Measurements from ENCODE around the gene PHLDB2. TPM values are rescaled to one million over a fixed set of nuclear protein-coding genes. Genes with fewer than 3 reads are reported as not detected.

Gene PHLDB2
- total RNA-seq, 2 experiments from 2014 or later, result 5.8 to 6.0 TPM

DNA sequence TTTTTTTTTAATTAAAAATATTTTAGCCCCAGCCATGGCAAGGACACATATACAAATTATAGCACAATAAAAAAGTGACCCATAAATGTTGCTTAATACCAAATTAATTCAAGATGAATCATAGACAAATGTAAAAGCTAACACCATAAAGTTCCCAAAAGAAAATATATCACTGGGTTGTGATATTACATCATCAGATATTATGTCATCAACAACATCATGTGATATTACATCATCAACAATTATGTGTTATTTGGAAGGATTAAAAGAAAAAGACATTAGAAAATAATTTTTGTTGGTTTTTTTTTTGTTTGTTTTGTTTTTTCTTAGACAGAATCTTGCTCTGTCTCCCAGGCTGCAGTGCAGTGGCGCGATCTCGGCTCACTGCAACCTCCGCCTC lies 85.3 kb downstream of the PHLDB2 start:
- TF ChIP-seq, protein P1, sequence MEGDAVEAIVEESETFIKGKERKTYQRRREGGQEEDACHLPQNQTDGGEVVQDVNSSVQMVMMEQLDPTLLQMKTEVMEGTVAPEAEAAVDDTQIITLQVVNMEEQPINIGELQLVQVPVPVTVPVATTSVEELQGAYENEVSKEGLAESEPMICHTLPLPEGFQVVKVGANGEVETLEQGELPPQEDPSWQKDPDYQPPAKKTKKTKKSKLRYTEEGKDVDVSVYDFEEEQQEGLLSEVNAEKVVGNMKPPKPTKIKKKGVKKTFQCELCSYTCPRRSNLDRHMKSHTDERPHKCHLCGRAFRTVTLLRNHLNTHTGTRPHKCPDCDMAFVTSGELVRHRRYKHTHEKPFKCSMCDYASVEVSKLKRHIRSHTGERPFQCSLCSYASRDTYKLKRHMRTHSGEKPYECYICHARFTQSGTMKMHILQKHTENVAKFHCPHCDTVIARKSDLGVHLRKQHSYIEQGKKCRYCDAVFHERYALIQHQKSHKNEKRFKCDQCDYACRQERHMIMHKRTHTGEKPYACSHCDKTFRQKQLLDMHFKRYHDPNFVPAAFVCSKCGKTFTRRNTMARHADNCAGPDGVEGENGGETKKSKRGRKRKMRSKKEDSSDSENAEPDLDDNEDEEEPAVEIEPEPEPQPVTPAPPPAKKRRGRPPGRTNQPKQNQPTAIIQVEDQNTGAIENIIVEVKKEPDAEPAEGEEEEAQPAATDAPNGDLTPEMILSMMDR (IDR thresholded peaks at IDR 0.05), result no peak
- no peaks in the 10 kb centered on the region for H3K27me3 ChIP-seq (ENCODE audit: control insufficient read depth in 1 of 2, insufficient read depth in 2 of 2, low read length in 2 of 2)
- ChIA-PET CTCF (no interaction called here), POLR2A (interaction anchor here (0.7 kb wide), 1 partner anchor 17 kb away, joined by 3 read pairs; no protein-coding TSS in a partner anchor)
- Mint-ChIP-seq H3K9me3 (no peaks in the 10 kb centered on the region), H3K4me1 (ENCODE audit: low read depth) (no peaks in the 10 kb centered on the region), H3K27ac (no peak overlapping the region), H3K4me3 (no peak overlapping the region), H3K36me3 (ENCODE audit: low read depth) (no peaks in the 10 kb centered on the region), H3K27me3 (no peaks in the 10 kb centered on the region)
- H3K4me3 ChIP-seq (ENCODE audit: low read length), result no peak overlapping the region
- no peak overlapping the region for H3K27ac ChIP-seq (ENCODE audit: low read depth in 1 of 2, low read length in 2 of 2)
- ATAC-seq (ENCODE audit: poor library complexity) (no peak), DNase-seq (no peak)
- intact Hi-C loops (cut with DNase I, micrococcal nuclease), result no loop called here
- no peaks in the 10 kb centered on the region for H3K4me1 ChIP-seq (ENCODE audit: insufficient read depth, low read length)
- no peaks in the 10 kb centered on the region for H3K9me3 ChIP-seq (ENCODE audit: control insufficient read depth in 1 of 2, insufficient read depth in 1 of 2, low read length in 2 of 2)
- H3K36me3 ChIP-seq (ENCODE audit: insufficient read depth, low read length), result peaks cover 4% of the 10 kb centered on the region

DNA sequence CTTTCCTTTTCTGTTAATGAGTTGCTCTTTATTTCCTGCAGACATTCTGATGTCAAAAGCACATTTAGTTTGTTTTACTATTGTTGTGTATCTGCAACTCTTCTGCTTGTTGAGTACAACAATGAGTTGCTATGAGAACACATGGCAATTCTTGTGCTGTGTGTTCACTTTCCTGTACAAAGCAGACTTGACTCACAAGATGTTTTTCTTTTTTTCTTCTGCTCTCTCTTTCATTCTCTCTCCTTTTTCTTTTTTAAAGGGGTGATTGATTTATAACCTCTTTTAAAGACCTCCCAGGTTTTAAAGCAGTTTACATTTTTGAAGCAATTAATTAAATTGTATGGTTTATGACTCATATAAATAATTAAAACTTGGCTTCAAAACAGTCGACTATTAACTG lies 88.2 kb downstream of the PHLDB2 start:
- no peak overlapping the region for H3K27ac ChIP-seq (ENCODE audit: low read depth in 1 of 2, low read length in 2 of 2)
- ATAC-seq (ENCODE audit: poor library complexity), result no peak
- CTCF ChIA-PET, result no interaction called here
- POLR2A ChIA-PET, result no interaction called here
- intact Hi-C loops (cut with DNase I, micrococcal nuclease), result no loop called here
- Mint-ChIP-seq H3K4me3 (no peak overlapping the region), H3K27ac (no peak overlapping the region), H3K4me1 (ENCODE audit: low read depth) (no peaks in the 10 kb centered on the region), H3K9me3 (no peaks in the 10 kb centered on the region), H3K36me3 (ENCODE audit: low read depth) (no peaks in the 10 kb centered on the region), H3K27me3 (no peaks in the 10 kb centered on the region)
- no peaks in the 10 kb centered on the region for H3K36me3 ChIP-seq (ENCODE audit: insufficient read depth, low read length)
- no peak overlapping the region for H3K4me3 ChIP-seq (ENCODE audit: low read length)
- no peak for DNase-seq
- TF ChIP-seq, protein P1 (IDR thresholded peaks at IDR 0.05), result no peak
- no peaks in the 10 kb centered on the region for H3K27me3 ChIP-seq (ENCODE audit: control insufficient read depth in 1 of 2, insufficient read depth in 2 of 2, low read length in 2 of 2)
- H3K4me1 ChIP-seq (ENCODE audit: insufficient read depth, low read length), result no peaks in the 10 kb centered on the region
- H3K9me3 ChIP-seq (ENCODE audit: control insufficient read depth in 1 of 2, insufficient read depth in 1 of 2, low read length in 2 of 2), result no peaks in the 10 kb centered on the region

DNA sequence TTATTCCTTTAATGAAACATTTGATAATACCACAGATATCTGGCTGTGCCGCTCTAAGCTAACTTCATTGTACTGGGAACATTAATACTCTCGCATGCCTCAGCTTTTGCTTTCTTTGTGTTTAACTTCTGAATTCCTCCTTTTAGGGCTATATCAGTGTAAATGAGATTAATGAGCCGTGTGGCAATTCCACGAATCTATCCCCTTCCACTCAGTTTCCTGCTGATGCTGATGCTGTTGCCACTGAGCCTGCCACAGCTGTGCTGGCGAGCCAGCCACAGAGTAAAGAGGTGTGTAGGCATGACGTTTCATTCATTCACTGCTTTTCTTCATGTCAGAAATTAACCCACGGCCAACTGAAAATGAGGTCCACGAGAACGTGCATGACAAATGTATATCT lies 89.7 kb downstream of the PHLDB2 start:
- CTCF ChIA-PET, result no interaction called here
- H3K4me3 Mint-ChIP-seq, result no peak overlapping the region
- POLR2A ChIA-PET, result no interaction called here

More for the DNA sequence above, 89.7 kb downstream of the PHLDB2 start:
- H3K4me3 ChIP-seq (ENCODE audit: low read length), result no peak overlapping the region
- ATAC-seq (ENCODE audit: poor library complexity) (no peak), DNase-seq (no peak)
- no peak overlapping the region for H3K27ac ChIP-seq (ENCODE audit: low read depth in 1 of 2, low read length in 2 of 2)
- H3K9me3 ChIP-seq (ENCODE audit: control insufficient read depth in 1 of 2, insufficient read depth in 1 of 2, low read length in 2 of 2), result no peaks in the 10 kb centered on the region
- Mint-ChIP-seq H3K4me1 (ENCODE audit: low read depth) (no peaks in the 10 kb centered on the region), H3K27me3 (no peaks in the 10 kb centered on the region), H3K36me3 (ENCODE audit: low read depth) (no peaks in the 10 kb centered on the region), H3K27ac (no peak overlapping the region), H3K9me3 (no peaks in the 10 kb centered on the region)
- no peaks in the 10 kb centered on the region for H3K4me1 ChIP-seq (ENCODE audit: insufficient read depth, low read length)
- H3K36me3 ChIP-seq (ENCODE audit: insufficient read depth, low read length), result no peaks in the 10 kb centered on the region
- TF ChIP-seq, protein P1 (IDR thresholded peaks at IDR 0.05), result no peak
- no peaks in the 10 kb centered on the region for H3K27me3 ChIP-seq (ENCODE audit: control insufficient read depth in 1 of 2, insufficient read depth in 2 of 2, low read length in 2 of 2)
- intact Hi-C loops (cut with DNase I, micrococcal nuclease), result no loop called here
